Stimulated activated CD8-positive, alpha-beta memory T cell treated with anti-CD3 and anti-CD28 coated beads, Interleukin-15, amount 100 ng/mL, for 4 hours (primary cell): ENCODE measurements around the gene IDUA.
"Not testable (repeated sequence)": the region's sequence is repeated elsewhere in the genome, so short reads cannot be mapped to it uniquely, and the experiment has no call there.

Experiments used
- DNase-seq, 2 donors: peaks; one replicate each; pipeline ENCODE4 v3.0.0-alpha.2; 2020; ENCODE audit warnings: low read depth in 2 of 2

The IDUA gene

DNA sequence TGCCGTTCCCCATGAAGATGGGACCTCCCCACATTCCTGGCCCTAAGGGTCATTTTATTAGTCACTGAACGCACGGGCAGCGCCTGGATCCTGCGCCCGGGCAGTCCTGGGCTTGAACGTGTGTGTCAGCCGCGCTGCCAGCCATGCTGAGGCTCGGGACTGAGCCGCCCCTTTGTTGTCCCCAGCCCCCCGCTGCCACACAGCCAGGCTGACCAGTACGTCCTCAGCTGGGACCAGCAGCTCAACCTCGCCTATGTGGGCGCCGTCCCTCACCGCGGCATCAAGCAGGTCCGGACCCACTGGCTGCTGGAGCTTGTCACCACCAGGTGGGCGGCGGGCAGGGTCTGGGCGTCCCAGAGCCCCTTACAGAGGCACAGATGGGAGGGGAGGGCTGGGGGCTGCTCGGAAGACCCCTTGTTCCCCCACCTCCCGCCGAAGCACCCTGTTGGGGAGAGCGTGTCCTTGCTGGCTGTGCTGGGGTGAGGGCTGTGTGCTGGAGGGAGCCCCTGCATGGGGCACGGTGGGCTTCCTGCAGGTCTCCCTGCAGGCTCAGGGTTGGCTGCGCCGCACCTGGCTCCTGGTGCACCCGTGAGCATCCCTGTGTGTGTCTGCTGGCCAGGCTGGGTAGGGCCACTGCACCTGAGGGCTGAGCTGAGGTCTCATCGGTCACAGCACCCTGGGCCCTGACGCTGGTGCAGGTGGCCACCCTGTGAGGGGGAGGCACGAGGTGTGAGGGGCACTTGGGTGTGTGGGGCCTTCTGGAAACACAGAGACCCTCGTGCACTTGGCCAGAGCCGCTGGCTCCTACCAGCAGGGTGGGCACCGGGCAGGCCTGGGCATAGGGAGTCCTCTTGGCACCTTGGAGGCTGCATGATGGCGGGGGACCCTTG is 1.0 kb downstream of the IDUA start:
- no peak for DNase-seq

DNA sequence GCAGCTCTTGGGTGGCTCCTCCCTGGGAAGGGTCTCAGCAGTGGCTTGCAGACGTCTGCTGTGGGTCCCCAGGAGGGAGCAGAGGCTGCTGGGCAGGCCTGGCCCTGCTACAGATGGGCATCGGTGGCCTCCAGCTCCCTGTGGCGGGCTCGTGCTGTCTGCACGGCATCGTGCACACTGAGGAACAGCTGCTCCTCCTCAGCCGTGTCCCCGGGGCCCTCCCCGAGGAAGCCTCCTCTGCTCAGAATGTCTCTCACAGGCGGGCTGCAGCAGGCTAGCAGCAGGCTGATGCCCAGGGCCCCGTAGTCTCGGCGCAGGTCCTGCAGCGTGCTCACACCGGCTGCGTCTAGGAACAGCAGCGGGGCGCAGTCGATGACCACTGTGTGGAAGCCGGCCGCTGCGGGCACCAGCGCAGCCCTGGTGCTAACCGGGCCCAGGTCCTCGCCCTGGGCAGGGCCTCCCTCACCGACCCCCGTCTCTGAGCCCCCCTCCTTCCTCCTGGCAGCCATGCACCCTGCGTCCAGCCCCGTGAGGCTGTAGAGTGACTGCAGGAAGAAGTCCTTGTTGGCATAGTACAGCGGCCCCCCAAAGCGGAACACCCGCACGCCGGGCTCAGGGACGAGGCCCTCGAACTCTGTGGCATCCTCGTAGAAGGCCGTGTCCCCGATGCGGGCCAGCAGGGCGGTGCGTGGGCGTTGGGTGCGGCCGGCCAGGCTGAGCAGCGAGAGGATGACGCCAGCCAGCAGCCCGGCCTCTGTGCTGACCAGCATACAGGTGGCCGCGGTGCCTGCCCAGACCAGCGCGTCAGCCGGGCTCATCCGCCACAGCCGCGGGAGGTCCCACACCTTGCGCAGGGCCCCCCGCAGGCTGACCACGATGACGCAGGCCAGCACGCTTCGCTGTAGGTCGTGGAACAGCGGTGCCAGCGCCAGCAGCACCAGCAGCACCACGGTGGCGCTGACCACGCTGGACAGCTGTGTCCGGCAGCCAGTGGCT is 2.2 kb downstream of the IDUA start:
- no peak for DNase-seq

DNA sequence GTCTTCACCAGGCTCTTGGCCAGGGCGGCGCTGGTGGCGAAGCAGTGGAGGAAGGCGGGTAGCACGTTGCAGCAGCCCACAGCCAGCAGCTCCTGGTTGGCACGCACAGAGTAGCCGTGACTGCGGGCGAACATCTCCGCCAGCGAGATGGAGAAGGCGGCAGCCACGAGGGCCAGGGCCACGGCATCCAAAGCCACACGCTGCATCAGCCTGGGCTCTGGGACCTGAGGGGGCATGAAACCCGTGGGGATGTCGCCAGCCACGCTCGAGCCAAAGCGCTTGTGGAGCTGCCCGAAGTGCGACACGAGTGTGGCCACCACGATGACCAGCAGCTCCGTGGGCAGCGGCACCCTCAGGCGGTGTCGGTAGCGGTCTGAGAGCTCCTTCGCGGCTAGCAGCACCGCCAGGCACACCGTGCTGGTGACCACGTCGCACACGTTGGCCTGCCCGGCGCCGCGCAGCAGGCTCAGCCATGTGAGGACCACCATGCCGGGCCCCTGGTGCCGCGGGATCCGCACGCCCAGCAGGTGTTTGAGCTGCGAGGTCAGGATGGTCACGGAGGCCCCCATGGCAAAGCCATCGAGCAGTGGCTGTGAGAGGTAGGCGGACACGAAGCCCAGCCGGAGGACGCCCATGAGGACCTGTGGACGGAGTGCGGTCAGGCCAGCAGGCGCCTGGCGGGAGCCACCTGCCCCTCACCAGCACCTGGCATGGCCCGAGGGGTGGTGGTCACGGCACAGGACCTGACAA is 3.1 kb downstream of the IDUA start:
- DNase-seq, result no peak

DNA sequence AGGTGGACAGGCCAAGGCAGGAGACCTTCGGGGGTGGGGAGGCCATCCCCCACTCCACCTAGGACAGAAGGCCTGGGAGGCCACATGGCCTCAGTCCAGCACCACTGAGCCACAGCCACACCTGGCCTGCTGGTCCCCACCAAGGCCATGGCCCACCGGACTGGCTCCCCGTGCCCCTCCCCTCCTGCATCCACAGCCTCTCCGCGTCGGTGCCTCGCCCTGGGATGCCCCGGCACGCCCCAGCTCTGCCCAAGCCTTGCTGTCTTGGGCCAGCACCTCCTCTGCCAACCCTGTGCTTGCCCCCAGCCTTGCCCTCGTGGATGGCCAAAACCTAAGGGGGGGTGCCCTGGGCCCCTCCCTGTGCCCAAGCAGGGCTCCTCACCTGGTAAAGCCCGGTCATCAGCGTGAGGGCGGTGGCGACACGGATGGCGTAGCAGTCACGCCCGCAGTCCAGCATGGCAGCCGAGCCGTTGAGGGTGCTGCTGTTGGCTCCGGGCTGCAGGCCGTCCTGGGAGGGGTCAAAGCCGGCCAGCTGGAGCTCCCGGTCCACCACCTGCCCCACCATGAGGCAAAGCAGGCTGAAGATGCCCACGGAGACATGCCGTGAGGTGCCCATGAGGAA is 4.0 kb downstream of the IDUA start:
- DNase-seq, result no peak

DNA sequence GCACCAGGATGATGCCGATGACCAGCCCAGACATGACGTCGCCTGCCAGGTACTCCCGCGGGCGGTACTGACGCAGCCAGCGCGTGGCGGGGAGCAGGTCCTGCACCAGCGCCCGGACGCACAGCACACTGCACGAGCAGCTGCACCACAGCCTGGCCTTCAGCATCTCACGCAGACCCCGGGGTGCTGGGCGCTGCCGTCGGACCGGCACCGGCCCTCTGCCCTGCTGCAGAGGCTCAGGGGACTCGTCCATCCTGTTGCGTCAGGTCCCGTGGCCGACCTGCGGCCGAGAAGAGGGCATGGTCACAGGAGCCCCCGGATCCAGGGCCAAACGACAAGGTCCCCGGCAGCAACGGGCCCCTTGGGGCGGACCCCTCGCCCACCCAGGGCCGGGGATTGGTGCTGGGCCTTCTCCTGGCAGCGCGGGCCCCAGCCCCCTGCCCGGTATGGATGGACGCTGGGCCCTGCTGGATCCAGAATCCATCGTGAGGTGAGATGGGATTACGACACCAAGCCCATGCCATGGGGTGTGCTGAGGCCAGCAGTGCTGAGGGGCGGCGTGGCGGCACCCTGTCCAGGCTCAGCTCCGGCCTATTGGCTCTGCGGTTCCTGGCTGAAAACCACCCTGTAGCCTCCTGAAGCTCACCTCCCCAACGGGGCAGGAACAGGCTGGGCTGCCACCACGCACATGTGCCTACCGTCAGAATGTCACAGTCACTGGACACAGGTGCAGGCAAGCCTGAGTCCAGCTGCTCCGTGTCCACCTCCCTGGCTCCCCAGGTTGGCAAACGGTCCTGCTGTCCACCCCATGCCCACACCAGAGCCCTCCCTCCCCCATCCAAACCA is 4.8 kb downstream of the IDUA start:
- DNase-seq, result no peak

DNA sequence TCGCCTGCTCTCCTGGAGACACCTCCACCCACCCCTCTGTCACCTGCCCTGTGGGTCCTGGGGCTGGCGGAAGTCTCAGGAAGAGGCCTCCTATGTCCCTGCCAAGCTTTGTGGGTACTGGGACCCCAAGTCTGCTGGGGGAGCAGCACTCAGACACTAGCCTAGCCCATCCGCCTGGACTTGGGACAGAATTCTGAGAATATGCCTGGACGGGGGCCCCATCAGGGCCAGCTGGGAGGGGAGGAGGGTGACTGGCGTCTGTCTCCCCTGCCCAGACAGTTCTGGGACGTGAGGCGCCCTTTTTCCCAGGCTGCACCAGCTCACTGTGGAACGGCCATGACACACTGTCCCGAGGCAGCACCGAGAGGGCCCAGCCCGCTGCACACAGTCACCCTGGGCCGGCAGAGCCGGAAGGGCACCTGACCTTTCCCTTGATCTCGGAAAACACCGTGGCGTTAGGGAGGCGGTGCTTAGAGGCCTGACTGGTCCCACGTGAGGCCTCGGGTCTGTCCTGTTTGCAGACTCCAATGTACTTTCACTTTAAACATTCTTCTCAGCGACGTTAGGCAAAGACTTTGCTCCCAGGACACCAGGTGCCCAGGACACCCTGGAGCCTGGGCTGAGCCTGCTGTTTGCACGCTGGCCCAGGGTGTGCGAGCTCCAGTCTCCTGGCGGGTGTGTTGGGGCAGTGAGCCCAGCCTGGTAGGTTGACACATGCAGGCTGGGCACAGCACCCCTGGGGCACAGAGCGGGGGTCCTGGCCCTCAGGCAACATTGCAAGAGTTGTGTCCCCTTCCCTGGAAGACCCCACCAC is 5.7 kb downstream of the IDUA start:
- no peak for DNase-seq

DNA sequence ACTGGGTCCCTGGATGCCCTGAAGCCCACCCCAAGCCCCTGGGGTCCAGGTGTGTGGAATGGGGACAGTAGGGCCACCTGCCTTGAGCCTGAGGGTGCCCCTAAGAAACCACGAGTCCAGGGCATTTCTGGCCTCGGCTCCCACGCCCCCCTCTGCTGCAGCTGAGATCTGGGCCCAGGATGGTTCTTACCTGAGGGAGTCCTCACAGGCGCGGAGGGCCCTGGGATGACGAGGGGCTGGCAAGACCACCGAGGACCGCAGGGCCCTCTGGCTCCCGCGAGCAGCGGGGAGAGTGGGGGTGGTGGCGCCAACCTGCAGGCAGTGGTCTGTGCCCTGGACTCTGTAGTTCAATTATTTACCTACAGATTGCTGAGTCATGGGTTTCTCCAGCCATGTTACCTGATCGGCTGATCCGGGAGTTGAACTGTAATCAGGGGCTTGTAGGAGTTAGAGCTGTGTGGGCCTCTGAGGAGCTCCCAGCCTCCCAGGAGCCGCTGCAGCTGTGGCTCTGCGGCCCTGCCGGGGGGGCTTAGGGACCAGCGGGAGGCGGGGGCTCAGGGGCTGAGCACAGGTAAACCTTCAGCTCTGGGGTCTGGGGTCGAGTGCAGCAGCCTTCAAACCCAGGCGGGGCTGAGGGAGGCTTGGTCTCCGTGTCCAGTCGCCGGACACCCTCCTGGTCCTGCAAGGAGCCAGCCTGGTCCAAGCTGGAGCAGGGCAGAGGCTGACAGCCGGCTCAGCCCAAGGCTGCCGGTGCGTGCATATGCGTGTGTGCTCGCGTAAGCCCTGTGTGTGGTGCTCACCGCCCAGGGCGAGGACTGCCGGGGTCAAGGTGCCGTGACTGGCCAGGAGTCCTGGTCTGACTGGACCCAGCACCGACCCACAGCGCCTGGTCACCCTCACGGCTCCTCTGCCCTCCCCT is 6.5 kb downstream of the IDUA start, which contains the start of gene SLC26A1:
Gene SLC26A1 (minus strand): TSS at position 294 of the 919 bp plus-strand sequence. CDS start 1,701 bp downstream, outside the sequence.
- no peak for DNase-seq

DNA sequence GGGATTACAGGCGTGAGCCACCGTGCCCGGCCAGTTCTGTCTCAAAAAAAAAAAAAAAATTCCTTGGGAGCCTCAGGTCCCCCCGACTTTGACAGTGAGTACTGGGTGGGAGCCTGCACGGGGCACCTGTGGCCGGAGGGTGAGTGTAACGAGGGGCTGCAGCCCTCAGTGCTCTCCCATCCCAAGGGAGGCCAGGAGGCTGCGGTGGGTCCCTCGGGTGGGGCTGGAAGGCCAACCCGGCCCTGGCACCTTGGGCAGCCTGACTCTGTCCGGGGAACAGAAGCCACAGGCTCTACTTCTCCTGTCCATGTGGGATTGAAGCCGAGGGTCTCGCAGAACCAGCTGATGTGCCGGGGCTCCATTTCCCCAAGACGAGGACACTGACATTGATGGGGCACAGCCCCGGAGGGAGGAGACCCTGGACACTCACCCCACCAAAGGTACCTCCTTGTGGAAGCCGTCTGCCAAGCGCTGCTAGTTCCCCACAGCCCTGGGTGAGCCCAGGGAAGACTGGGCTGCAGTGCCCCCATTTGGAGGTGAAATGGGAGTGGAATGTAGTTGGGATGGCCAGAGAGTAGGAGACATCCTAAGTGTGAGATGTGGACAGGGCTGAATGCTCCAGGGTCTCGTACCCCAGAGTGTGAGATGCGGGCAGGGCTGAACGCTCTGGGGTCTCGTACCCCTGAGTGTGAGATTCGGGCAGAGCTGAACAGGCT is 8.6 kb downstream of the IDUA start:
- DNase-seq, result no peak

DNA sequence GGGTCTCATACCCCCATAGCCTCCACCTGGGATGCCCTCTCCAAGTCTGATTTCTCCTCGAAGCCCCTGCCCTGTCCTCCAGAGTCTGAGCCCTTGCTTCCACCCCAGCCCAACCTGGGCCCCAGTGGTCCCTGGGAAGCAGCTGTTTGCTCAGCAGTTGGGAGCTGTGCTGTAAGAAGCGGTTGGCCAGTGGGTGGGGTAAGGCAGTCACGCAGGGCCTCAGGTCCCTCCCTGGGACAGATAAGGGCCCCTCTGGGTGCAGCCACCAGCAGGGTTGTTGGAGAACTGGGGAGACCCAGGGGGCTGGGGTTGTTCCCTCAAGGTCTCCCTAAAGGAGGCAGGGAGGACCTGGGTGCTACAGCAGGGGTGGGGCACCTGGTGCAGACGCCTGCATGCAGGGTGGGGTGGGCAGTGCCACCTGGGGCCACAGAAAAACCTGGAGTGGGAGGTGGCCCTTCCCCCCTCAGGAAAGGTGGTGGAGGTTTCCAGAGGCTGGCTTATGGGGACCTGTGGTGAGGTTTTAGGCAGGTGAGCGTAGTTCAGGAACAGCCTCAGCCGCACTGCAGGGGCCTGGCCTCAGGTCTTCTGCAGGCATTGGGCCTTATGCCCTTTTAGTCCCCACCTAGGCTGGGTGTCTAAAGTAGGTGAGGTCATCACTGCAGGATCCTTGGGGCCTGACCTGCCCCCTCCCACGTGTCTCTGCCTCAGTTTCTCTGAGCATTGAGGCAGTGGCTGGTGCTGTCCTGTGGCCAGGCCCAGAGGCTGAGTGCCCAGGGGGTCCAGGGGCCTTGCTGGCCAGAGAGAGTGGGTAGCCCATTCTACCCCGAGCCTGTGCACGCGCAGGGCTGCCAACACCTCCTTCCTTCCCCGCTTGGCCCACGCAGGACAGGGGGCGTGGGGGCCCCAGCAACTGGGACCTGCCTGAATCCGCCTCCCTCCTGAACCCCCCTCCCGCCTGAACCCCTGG is 9.5 kb downstream of the IDUA start:
- DNase-seq, result no peak

DNA sequence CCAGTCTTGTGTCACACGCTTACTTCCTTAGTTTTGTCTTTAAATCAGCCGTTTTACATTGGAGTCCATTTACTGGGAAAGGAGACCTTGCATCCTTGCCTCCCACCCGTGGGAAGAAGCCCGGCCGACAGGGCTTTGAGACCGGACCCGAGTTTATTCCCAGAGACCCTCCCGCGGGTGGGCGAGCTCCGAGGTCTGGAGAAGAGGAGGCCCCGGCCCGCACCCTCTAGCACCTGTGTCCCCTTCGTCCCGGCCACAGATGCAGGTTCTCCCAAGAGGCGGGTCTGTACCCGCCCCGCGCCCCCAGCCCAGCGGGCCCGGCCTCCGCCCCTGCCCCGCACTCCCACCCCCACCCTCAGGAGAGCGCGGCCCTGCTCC is 10.1 kb downstream of the IDUA start:
- no peak for DNase-seq

DNA sequence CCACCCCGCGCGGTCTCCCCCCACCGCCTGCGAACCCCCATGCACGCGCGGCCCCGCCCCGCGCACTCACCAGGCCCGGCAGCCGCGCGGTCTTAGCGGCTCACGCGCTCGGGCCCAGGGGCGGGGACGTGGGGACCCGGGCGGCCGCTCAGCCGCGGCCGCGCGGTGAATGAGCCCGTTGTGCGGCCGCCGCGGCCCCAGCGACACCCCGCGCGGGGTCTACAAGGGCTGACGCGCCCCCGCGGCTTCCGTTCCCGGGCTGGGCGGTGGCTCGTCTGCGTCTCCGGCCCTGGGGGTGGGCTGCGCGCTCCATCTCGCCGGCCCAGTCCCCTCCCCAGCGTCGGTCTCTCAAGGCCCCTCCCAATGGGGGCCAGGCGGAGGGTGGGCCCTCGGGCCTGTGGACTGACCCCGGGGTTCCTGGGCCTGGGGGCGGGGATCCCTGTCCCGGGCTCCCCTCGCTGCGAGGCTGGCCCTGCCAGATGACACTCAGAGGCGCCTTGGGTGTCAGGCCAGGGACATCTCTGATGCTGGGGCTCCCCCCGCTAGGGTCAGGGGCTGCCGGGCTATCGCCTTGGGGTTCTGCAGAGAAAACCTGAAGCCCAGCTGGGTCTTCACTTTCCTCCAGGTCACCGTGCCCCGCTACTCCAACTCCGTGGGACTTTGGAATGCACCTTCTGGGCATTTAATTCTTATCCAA is 10.7 kb downstream of the IDUA start:
- DNase-seq, result no peak

DNA sequence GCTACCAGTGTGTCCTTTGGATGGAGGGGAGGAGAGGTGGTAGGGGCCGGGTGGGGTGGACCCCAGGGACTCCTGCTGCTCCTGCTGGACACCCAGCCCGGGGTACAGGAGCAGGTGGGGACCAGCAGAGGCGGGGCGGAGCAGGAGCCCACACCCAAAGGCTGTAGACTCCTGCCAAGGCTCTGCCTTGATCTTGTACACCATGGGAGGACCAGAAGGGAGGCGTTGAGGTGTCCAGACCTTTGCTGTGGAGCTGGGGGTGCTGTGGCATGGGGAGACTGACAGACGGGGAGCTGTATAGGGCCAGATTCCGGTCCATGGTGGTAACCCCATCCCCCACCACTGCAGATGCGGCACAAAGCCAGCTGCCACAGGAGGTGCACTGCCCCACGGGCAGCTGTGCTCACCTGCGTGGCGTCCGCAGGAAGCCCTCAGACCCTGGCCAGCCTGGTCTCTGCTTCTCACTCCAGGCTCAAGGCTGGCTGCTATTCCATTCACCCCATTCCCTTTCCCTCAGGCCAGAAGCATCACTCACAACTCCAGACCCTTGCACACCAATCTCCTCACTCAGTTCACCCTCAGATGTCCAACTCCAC is 11.3 kb downstream of the IDUA start:
- no peak for DNase-seq

DNA sequence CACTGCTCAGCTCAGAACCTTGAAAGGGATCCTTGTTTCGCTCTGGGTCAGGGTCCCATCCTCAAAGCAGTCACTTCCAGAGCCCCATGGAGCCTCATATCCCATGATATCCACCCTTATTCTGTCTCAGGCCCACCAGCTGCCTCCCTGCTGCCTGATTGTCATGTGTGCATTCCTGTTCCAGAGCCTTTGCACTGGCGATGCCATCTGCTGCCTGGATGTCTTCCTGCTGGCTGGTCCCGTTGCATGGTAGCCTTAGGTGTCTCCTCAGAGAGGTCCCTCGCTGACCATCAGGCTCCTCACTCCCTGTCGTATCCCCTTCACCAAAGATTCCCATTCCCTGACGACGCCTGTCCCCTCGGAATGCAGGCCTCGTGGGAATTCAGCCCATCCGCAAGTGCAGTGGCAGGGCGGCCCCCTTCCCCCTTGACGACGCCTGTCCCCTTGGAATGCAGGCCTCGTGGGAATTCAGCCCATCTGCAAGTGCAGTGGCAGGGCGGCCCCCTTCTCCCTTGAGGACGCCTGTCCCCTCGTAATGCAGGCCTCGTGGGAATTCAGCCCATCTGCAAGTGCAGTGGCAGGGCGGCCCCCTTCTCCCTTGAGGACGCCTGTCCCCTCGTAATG is 12.5 kb downstream of the IDUA start:
- not testable (repeated sequence) for DNase-seq

DNA sequence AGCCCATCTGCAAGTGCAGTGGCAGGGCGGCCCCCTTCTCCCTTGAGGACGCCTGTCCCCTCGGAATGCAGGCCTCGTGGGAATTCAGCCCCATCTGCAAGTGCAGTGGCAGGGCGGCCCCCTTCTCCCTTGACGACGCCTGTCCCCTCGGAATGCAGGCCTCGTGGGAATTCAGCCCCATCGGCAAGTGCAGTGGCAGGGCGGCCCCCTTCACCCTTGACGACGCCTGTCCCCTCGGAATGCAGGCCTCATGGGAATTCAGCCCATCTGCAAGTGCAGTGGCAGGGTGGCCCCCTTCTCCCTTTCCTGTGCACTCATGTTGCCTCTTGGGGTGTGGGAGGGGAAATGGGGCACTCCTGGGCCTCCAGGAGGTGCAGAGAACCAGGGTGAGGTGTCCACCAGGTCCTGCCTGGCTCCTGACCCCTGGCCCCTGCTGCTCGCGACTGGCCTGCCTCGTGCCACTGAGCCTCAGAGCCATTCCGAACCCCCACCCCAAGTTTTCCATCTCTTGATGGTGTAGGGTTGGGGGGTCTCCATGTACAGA is 13.1 kb downstream of the IDUA start:
- no peak for DNase-seq
